RPMI8226 (cell line): ENCODE measurements around the gene CTNNA2.

Experiments
- DNase-seq: peaks from one replicate; pipeline ENCODE4 v3.0.0-alpha.2; 2015

The CTNNA2 gene

GRCh38 chr2:79862756-79863155 lies 349.9 kb downstream of the CTNNA2 start:
- no peak for DNase-seq

- no peak for DNase-seq
Measured at GRCh38 chr2:79872656-79873055, 359.8 kb downstream of the CTNNA2 start.

GRCh38 chr2:79874015-79874414 lies 361.2 kb downstream of the CTNNA2 start:
- DNase-seq, result no peak

- peak; percentile 16 for DNase-seq
Measured at GRCh38 chr2:79876430-79876829, 363.6 kb downstream of the CTNNA2 start.

GRCh38 chr2:79882548-79882947 lies 369.7 kb downstream of the CTNNA2 start:
- no peak for DNase-seq

GRCh38 chr2:79887747-79888374 lies 375.0 kb downstream of the CTNNA2 start:
- peak; percentile 63 for DNase-seq

- no peak for DNase-seq
Measured at GRCh38 chr2:79892123-79892522, 379.3 kb downstream of the CTNNA2 start.

- DNase-seq, result no peak
Measured at GRCh38 chr2:79899196-79899595, 386.3 kb downstream of the CTNNA2 start.

GRCh38 chr2:79901161-79901560 lies 388.3 kb downstream of the CTNNA2 start:
- no peak for DNase-seq

- no peak for DNase-seq
Measured at GRCh38 chr2:79903222-79904000, 390.6 kb downstream of the CTNNA2 start.

- DNase-seq, result no peak
Measured at GRCh38 chr2:79906139-79906890, 393.5 kb downstream of the CTNNA2 start.

- DNase-seq, result no peak
Measured at GRCh38 chr2:79909521-79909920, 396.7 kb downstream of the CTNNA2 start.

- no peak for DNase-seq
Measured at GRCh38 chr2:79910643-79911042, 397.8 kb downstream of the CTNNA2 start.

- DNase-seq, result no peak
Measured at GRCh38 chr2:79915455-79915854, 402.6 kb downstream of the CTNNA2 start.

- no peak for DNase-seq
Measured at GRCh38 chr2:79916285-79916684, 403.4 kb downstream of the CTNNA2 start.

- DNase-seq, result no peak
Measured at GRCh38 chr2:79920512-79921076, 407.7 kb downstream of the CTNNA2 start.

GRCh38 chr2:79929624-79930023 lies 416.8 kb downstream of the CTNNA2 start:
- no peak for DNase-seq

GRCh38 chr2:79935046-79935732 lies 422.3 kb downstream of the CTNNA2 start:
- no peak for DNase-seq

GRCh38 chr2:79935771-79936657 lies 423.2 kb downstream of the CTNNA2 start:
- peak; percentile 54 for DNase-seq

- DNase-seq, result no peak
Measured at GRCh38 chr2:79936715-79937114, 423.9 kb downstream of the CTNNA2 start.

GRCh38 chr2:79938648-79939047 lies 425.8 kb downstream of the CTNNA2 start:
- DNase-seq, result no peak

GRCh38 chr2:79940364-79940763 lies 427.5 kb downstream of the CTNNA2 start:
- no peak for DNase-seq
